ENCODE results near the gene DDOST.
"Not testable (repeated sequence)": the region's sequence is repeated elsewhere in the genome, so short reads cannot be mapped to it uniquely, and the experiment has no call there.

DDOST gene

GRCh38 chr1:20689645-20690056 is 28.5 kb upstream of the DDOST start:
- no peak for DNase-seq

GRCh38 chr1:20686883-20687725 is 25.9 kb upstream of the DDOST start:
- no peak for DNase-seq

DNA sequence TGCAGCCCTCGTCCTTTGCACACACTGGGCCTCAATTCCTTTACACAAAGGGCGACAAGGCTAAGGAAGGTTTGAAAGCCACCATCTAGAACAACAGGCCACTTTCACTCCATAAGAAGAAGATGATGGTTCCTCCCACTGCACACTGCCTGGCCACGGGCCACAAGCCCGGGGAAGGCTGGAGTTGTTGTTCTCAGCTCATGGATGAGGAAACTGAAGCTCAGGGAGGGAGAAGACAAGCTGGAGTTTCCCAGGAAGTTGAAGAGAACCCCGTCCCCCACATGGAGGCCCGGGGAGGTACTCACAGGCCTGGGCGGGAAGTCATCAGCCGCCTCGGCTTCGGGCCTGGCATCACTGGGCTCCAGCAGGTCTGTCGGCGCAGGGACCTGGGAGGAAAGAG is 24.6 kb upstream of the DDOST start:
- no peak for DNase-seq

DNA sequence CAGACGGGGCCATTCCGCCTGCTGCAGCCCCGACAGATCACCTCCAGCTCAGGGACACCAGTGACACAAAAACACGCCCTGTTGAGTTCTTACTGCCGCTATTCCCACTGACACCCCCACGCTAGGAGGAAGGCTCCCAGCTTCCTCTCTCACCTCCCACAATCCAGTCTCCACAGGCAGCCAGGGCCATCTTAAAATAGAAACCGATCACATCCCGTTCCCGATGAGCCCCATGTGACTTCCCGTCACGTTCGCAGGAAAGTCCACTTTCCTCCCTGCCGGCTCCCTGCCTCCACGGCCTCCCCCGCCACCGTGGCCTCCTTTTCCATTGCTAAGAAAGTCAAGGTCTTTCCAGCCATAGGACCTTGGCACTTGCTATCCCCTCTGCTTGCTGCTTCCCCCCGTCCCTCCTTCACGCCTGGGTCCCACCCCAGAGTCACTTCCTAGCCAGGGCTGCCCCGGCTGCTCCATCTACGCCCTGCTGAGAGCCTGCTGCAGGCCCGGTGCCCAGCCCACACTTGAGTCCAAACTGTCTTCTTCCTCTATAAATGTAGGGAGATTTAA is 24.0 kb upstream of the DDOST start:
- no peak for DNase-seq

DNA sequence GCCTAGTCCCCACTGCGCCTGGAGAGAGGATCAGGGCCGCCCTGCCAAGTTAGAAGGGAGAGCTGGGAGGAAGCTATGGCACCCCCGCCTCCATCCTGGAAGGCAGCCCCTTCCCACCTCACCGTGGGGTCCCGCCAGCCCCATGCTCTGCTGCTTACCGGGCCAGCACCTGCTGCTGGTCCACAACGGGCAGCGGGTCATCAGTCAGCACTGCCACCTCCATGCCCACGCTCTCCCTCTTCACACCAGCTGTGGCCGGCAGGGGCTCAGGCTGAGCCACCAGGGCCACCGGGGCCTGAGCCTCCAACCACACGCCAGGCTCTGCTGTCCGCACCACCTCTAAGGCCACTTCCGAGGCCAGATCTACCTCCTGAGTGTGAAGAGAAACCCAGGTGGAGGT is 23.5 kb upstream of the DDOST start:
- DNase-seq: no peak

- no peak for DNase-seq
Observed at GRCh38 chr1:20684050-20684620, 23.0 kb upstream of the DDOST start.

DNA sequence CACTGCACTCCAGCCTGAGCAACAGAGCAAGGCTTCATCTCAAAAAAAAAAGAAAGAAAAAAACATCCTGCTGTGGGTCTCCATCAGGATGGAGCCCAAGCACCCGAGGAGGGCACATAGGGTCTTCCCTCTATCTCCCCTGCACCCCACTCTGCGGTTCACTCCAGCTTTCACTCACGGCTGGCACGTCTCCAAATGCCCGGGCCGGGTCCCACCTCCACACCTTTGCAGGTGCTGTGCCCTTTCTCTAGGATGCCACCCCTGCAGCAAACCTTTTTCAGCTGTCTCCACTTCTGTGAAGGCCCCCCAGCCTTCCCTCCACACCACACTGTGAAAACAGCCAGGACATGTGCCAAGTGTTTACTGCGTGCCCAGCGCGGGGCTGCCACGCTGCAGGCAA is 22.4 kb upstream of the DDOST start:
- no peak for DNase-seq

DNA sequence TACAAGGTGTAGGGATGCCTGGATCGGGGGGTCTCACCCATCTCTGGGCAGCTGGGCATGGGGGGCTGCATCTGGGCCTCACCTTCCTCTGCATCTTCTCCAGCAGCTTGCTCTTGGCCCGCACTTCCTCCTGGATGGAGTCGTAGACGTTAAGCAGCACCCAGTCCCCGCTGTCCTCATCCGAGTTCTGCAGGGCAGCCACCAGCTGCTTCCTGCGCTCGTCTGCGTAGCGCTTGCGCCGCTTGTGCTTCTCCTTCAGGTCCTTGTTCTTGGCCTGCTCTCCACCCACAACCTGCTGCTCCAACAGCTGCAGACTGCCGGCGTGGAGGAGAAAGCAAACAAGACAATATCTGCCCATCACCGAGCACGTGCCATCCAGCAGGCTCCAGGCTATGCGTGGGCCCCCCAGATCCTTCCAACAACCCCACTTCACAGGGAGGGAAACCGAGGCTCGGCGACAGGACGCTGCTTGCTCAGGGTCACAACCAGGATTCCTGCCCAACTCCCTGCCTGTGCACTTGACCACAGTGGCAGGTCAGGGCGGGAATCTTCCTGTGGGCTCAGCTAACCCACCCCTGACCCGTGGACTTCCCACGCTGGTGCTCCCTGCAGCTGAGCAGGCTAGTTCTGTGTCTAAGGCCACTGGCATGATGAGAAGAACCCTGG is 21.5 kb upstream of the DDOST start:
- no peak for DNase-seq

GRCh38 chr1:20681999-20682398 is 20.8 kb upstream of the DDOST start:
- DNase-seq: no peak

- DNase-seq: no peak
Observed at GRCh38 chr1:20680269-20680668, 19.1 kb upstream of the DDOST start.

DNA sequence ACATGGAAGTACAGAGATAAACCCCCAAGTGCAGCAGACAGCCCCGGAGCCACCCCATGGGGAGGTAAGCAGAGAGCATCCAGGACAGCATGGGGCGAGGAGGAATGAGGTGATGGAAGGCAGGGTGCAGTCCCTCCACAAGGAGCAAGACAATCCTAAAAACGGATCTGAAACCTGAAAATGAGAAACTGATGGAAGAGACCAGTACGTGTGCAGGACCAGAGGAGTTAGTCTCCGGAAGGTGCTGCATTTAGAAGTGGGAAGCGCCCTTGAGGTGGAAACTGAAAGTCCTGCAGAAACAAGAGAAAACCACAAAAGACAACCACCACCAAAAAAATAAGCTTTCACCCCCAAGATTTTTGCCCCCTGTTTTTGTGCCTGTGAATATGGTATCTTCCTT is 17.4 kb upstream of the DDOST start:
- no peak for DNase-seq

DNA sequence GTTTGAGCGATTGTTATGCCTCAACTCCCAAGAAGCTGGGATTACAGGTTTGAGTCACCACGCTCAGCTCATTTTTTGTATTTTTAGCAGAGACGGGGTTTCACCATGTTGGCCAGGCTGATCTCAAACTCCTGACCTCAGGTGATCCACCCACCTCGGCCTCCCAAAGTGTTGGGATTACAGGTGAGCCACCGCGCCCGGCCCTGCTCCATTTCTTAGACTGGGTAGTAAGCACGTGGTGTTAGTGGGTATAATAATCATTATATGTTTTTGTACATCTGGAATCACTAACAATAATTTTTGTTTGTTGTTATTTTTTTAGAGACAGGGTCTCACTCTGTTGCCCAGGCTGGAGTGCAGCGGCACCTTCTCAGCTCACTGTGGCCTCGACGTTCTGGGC is 12.5 kb upstream of the DDOST start:
- DNase-seq: not testable (repeated sequence)

- no peak for DNase-seq
Observed at GRCh38 chr1:20672265-20672632, 11.1 kb upstream of the DDOST start.

DNA sequence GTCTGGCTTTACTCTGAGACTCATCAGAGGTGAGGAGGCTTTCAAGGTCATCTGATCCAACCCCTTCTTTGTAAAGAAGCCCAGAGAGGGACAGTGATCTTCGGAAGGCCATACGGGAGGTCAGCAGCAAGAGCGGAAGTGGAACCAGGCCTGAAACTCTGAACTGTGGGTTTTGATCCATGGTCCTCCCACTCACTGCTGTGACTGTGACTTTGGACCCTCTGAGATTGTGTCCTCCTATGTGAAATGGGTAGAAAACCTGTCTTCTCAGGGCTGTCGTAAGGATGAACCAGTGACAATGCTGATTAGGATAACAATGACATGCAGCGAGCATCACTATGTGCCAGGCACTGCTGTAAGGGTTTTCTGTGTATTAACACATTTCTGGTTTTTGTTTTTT is 9.8 kb upstream of the DDOST start:
- DNase-seq: no peak

GRCh38 chr1:20668581-20668980 is 7.4 kb upstream of the DDOST start:
- DNase-seq: no peak

- DNase-seq: no peak
Observed at GRCh38 chr1:20666804-20667203, 5.6 kb upstream of the DDOST start.

- DNase-seq: no peak
Observed at GRCh38 chr1:20666146-20666545, 5.0 kb upstream of the DDOST start.

GRCh38 chr1:20665726-20666125 is 4.6 kb upstream of the DDOST start:
- no peak for DNase-seq

DNA sequence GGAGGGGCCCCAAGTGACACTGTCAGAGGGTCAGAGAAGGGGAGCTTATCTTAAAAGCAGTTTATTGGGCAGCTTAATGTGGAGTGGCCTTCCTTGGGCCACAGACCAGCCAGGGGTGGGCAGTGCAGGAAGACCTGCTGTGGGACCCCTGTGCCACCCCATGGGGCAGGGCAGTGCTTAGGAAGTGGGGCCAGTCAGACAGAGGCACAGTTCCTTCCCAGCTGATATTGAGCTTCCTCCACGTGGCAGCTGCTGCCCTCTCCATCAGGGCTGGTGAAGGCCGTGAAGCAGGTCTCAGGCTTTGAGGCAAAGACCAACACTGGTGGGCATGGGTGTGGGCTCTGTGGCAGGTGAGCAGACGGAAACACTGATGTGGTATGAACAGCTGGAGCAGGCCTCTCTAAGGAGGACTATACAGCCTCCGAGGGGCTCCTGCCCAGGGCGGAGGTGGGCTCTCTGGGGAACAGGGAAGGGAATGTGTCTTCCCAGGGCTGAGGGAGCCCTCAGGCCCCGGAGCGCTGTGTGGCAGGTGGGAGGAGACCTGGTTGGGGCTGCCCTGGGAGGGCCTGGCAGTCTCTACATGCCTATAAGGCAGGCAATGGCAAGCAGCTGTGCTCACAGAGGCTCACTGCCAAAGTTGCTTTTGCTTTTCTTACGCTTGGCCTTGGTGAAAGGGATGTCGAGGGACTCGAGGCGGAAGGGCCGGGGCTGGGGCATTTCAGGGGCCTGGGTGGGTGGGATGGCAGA is 3.0 kb upstream of the DDOST start:
- no peak for DNase-seq

DNA sequence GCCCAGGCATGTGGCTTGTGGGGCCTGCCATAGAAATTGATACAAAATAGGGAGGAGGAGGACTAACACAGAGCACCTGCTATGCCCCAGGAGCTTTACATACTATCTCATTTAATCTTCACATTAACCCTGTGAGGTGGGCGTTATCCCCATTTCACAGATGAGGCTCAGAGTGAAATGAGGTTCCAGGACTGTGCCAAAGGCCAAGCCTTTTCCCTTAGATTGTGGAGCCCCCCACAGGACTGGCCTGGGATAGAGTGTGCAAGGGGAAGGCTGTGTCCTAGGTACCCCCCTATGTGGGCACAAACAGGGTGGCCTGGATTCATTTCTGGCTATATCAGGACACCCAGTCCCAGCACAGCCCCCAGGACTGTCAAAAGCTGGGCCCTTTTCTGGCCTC is 2.2 kb upstream of the DDOST start:
- no peak for DNase-seq

GRCh38 chr1:20662110-20662475 is 924 bp upstream of the DDOST start:
- DNase-seq: no peak

GRCh38 chr1:20660847-20661206 is 342 bp downstream of the DDOST start:
- no peak for DNase-seq

DNA sequence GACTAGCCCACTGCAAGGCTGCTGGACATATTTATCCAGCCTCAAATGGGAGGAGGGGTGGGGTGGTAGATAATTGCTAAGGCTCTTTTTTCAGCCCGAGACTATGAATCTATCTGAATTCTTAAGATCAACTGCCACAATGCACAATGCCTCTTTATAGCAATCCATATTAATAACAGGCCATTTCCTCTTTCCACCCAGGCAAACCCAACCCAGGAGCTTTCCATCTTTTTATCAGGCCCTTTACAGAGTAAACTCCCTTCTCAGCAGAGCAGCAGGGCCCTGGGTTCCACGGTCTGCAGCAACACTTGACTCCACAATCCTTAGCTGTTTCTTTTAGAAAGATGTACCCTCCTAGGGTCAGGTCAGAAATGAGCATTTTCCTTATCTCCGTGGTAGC is 806 bp downstream of the DDOST start:
- DNase-seq: no peak

All from activated gamma-delta T cell (primary cell).